CD14-positive monocyte (primary cell): Measurements from ENCODE around the gene RGN. TPM values are rescaled to one million over a fixed set of nuclear protein-coding genes. Genes with fewer than 3 reads are reported as not detected.

Source experiments
- DNase-seq, 3 donors: peaks; one replicate each; pipeline ENCODE4 v3.0.0-alpha.2; 2011 to 2022
- H2AFZ ChIP-seq: 2 replicates; pipeline ENCODE4 v1.6.0; 2012; ENCODE audit warnings: mild to moderate bottlenecking, low read depth, low read length, inconsistent platforms; ENCODE audit not compliant: insufficient read depth, poor library complexity, severe bottlenecking
- H3K27ac ChIP-seq, 2 donors: 1 replicate in 1 of 2; 2 replicates in 1 of 2; pipeline ENCODE4 v1.5.1; 2012 to 2013; ENCODE audit warnings: low read length in 2 of 2, control low read depth in 1 of 2, inconsistent platforms in 1 of 2, low read depth in 1 of 2, mild to moderate bottlenecking in 1 of 2
- H3K27me3 ChIP-seq, 2 donors: one replicate each; pipeline versions ENCODE4 v1.6.0 to v1.6.1; 2011 to 2013; ENCODE audit warnings: low read length in 2 of 2; ENCODE audit not compliant: control insufficient read depth in 2 of 2, insufficient read depth in 2 of 2
- H3K36me3 ChIP-seq, 2 donors: replicated peaks in 1 of 2; 1 replicate in 1 of 2; 2 replicates in 1 of 2; pipeline versions ENCODE4 v1.5.1 to v1.6.1; 2012 to 2013; ENCODE audit warnings: low read length in 2 of 2, control low read depth in 1 of 2, inconsistent platforms in 1 of 2, mild to moderate bottlenecking in 1 of 2; ENCODE audit not compliant: insufficient read depth in 2 of 2, control insufficient read depth in 1 of 2
- H3K4me1 ChIP-seq, 2 donors: 1 replicate in 1 of 2; 2 replicates in 1 of 2; pipeline versions ENCODE4 v1.5.1 to v1.6.1; 2012 to 2013; ENCODE audit warnings: low read length in 2 of 2, control low read depth in 1 of 2, inconsistent platforms in 1 of 2, mild to moderate bottlenecking in 1 of 2, moderate library complexity in 1 of 2; ENCODE audit not compliant: insufficient read depth in 2 of 2, control insufficient read depth in 1 of 2
- H3K4me2 ChIP-seq: replicated peaks from 2 replicates; pipeline ENCODE3; 2012; ENCODE audit warnings: low read length, moderate library complexity, mild to moderate bottlenecking; ENCODE audit not compliant: poor library complexity, severe bottlenecking; ENCODE audit errors: extremely low read depth
- H3K4me3 ChIP-seq, 3 experiments: fragments of 200-600 bp in 1 of 3; sonication (generic) in 1 of 3; replicated peaks in 1 of 3; 1 replicate in 2 of 3; 2 replicates in 1 of 3; pipeline ENCODE4 v1.5.1; 2011 to 2013; ENCODE audit warnings: low read length in 3 of 3, mild to moderate bottlenecking in 3 of 3, control low read depth in 2 of 3, low read depth in 2 of 3, inconsistent platforms in 1 of 3, moderate library complexity in 1 of 3
- H3K79me2 ChIP-seq: 2 replicates; pipeline ENCODE4 v1.6.0; 2012; ENCODE audit warnings: mild to moderate bottlenecking, control low read depth, inconsistent platforms, low read length, moderate library complexity; ENCODE audit not compliant: insufficient read depth
- H3K9ac ChIP-seq: 2 replicates; pipeline ENCODE4 v1.6.0; 2017; ENCODE audit warnings: low read length, mild to moderate bottlenecking; ENCODE audit not compliant: insufficient read depth, poor library complexity, severe bottlenecking
- H3K9me3 ChIP-seq, 2 donors: replicated peaks in 1 of 2; 1 replicate in 1 of 2; 2 replicates in 1 of 2; pipeline versions ENCODE4 v1.5.1 to v1.6.1; 2012 to 2013; ENCODE audit warnings: low read length in 2 of 2, control low read depth in 1 of 2; ENCODE audit not compliant: control insufficient read depth in 1 of 2, insufficient read depth in 1 of 2
- H4K20me1 ChIP-seq: 2 replicates; pipeline ENCODE4 v1.6.0; 2012; ENCODE audit warnings: mild to moderate bottlenecking, low read length, control low read depth, moderate library complexity; ENCODE audit not compliant: insufficient read depth
- H3K27ac Mint-ChIP-seq, 7 donors: one replicate each; pipeline ENCODE4 v1.8.0; 2020; ENCODE audit warnings: mild to moderate bottlenecking in 7 of 7, mixed read lengths in 7 of 7, moderate library complexity in 6 of 7, inconsistent platforms in 2 of 7
- H3K27me3 Mint-ChIP-seq, 3 donors: one replicate each; pipeline ENCODE4 v1.8.0; 2021 to 2022; ENCODE audit warnings: low read depth in 3 of 3, mild to moderate bottlenecking in 3 of 3, mixed read lengths in 3 of 3, moderate library complexity in 3 of 3, inconsistent platforms in 1 of 3
- H3K36me3 Mint-ChIP-seq, 2 donors: one replicate each; pipeline ENCODE4 v1.8.0; 2020; ENCODE audit warnings: mixed read lengths in 2 of 2, inconsistent platforms in 1 of 2, mild to moderate bottlenecking in 1 of 2
- H3K4me1 Mint-ChIP-seq: one replicate; pipeline ENCODE4 v1.8.0; 2020; ENCODE audit warnings: mild to moderate bottlenecking, mixed read lengths
- H3K4me3 Mint-ChIP-seq, 2 donors: one replicate each; pipeline ENCODE4 v1.8.0; 2020; ENCODE audit warnings: mild to moderate bottlenecking in 2 of 2, mixed read lengths in 2 of 2, moderate library complexity in 1 of 2
- H3K9me3 Mint-ChIP-seq, 7 donors: one replicate each; pipeline ENCODE4 v1.8.0; 2020 to 2022; ENCODE audit warnings: mixed read lengths in 7 of 7, mild to moderate bottlenecking in 6 of 7, moderate library complexity in 6 of 7, inconsistent platforms in 2 of 7
- WGBS: methylation state at CpG from one replicate; pipeline ENCODE4 v1.1.5; 2013; ENCODE audit warnings: missing lambda C conversion rate; ENCODE audit not compliant: insufficient coverage; 5-methylcytosine and 5-hydroxymethylcytosine counted together
- intact Hi-C, 2 donors: fragments of 100-400 bp; cut with micrococcal nuclease; formaldehyde crosslinking; loops; one replicate each; pipeline versions ENCODE4 v1.15.0 to v1.15.1; 2023
- polyA plus RNA-seq, 3 donors: library from polyadenylated mRNA; depleted of rRNA in 1 of 3; unstranded in 2 of 3; stranded (reverse) in 1 of 3; fragments of 300-500 nt in 2 of 3; fragments of >200 nt in 1 of 3; fragmentation: Illumina TruSeq in 2 of 3; gene quantifications; 1 replicate in 2 of 3; 2 replicates in 1 of 3; pipeline ENCODE4 v1.2.3, GENCODE V29; 2012 to 2021
- TF ChIP-seq, protein P1 (sequence below): fragments of 200-600 bp; IDR thresholded peaks from one replicate; pipeline ENCODE4 v1.8.0; 2022; ENCODE audit warnings: antibody characterized with exemption, mild to moderate bottlenecking

RGN gene
- polyA plus RNA-seq, 3 donors = not detected

DNA sequence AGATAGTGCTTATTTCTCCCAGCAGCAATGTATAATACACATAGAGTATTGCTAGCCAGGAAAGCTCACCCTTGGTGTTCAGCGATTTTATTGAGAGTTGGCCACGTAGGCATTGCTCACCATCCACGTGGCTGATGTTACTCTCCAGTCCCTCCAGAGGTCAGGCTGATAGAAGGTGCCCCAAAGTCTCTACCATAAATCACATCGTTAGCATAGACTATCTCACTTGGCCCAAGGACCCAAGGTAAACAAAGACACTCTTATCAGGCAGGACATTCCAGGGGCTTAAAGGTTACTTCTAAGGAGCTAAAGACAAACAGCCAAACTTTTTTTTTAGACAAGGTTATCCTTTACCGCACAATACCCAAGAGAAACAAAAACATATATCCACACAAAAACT lies 30.3 kb upstream of the RGN start:
- peaks cover 0 to 5% of the 10 kb centered on the region in 2 donors for H3K27me3 ChIP-seq
- WGBS = 80% methylated on average over 1 of the region's 5 CpGs
- TF ChIP-seq, protein P1, sequence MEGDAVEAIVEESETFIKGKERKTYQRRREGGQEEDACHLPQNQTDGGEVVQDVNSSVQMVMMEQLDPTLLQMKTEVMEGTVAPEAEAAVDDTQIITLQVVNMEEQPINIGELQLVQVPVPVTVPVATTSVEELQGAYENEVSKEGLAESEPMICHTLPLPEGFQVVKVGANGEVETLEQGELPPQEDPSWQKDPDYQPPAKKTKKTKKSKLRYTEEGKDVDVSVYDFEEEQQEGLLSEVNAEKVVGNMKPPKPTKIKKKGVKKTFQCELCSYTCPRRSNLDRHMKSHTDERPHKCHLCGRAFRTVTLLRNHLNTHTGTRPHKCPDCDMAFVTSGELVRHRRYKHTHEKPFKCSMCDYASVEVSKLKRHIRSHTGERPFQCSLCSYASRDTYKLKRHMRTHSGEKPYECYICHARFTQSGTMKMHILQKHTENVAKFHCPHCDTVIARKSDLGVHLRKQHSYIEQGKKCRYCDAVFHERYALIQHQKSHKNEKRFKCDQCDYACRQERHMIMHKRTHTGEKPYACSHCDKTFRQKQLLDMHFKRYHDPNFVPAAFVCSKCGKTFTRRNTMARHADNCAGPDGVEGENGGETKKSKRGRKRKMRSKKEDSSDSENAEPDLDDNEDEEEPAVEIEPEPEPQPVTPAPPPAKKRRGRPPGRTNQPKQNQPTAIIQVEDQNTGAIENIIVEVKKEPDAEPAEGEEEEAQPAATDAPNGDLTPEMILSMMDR = no peak
- H3K9me3 ChIP-seq = peaks cover 0 to 2% of the 10 kb centered on the region in 2 donors
- Mint-ChIP-seq H3K36me3 (no peaks in the 10 kb centered on the region), H3K4me1 (no peaks in the 10 kb centered on the region), H3K4me3 (no peak overlapping the region), H3K27me3 (peaks cover 0 to 8% (median 1%) of the 10 kb centered on the region in 3 donors), H3K9me3 (peaks cover 2 to 14% (median 6%) of the 10 kb centered on the region in 7 donors), H3K27ac (no peak overlapping the region)
- no peak overlapping the region for H3K4me3 ChIP-seq
- no peak overlapping the region for H3K9ac ChIP-seq
- no peak overlapping the region for H3K4me2 ChIP-seq
- no peaks in the 10 kb centered on the region for H3K4me1 ChIP-seq
- H3K79me2 ChIP-seq = no peaks in the 10 kb centered on the region
- H3K27ac ChIP-seq = no peak overlapping the region
- no peak overlapping the region for H2AFZ ChIP-seq
- no peaks in the 10 kb centered on the region for H4K20me1 ChIP-seq
- intact Hi-C loops = no loop called here
- H3K36me3 ChIP-seq = no peaks in the 10 kb centered on the region
- DNase-seq = no peak

DNA sequence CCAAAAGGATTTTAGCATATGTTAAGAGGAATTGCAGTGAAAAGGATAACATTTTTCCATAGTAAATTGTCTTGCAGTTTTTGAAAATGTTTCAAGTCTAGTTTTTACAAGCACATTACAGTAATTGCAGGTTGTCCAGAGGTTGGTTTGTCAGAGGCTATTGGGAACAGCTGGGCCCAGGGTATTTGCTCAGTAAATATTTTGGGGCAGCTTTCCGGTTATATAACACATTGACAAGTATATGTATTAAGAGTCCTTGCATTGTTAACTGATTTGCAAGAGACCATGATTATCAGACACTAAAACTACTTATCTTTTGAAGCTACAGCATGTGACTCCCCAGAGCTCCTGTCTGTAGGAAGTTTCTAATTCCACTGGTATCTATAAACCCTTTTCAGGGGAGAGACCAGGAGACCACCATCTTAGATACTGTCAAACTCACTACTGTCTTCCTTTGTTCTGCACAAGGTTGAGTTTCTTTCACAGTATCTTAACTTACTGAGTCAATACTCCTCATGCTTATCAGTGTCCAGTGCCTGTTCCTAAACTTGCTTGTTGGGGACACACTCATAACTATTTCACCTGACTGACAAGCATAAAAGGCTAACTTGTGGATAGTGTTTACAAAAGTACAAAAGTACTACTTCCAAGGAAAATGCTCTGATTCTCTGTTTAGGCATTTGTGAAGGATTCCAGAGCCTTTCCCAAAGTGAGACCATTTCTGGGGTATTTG lies 18.9 kb upstream of the RGN start:
- no peak overlapping the region for H3K27ac Mint-ChIP-seq
- H3K27me3 ChIP-seq = peaks cover 0 to 26% of the 10 kb centered on the region in 2 donors
- no peaks in the 10 kb centered on the region for H3K79me2 ChIP-seq
- no peaks in the 10 kb centered on the region for H3K4me1 ChIP-seq
- H3K36me3 ChIP-seq = no peaks in the 10 kb centered on the region
- no peak for DNase-seq
- WGBS = no CpG with 5 or more reads among the region's 1 CpG
- no peaks in the 10 kb centered on the region for H3K9me3 Mint-ChIP-seq
- TF ChIP-seq, protein P1 = no peak
- no peaks in the 10 kb centered on the region for H3K9me3 ChIP-seq
- intact Hi-C loops = no loop called here
- H3K4me1 Mint-ChIP-seq = no peaks in the 10 kb centered on the region
- no peak overlapping the region for H3K4me3 Mint-ChIP-seq
- no peak overlapping the region for H3K9ac ChIP-seq
- H3K27ac ChIP-seq = no peak overlapping the region
- H3K4me2 ChIP-seq = no peak overlapping the region
- no peak overlapping the region for H3K4me3 ChIP-seq
- no peaks in the 10 kb centered on the region for H3K36me3 Mint-ChIP-seq
- no peak overlapping the region for H2AFZ ChIP-seq
- H3K27me3 Mint-ChIP-seq = peaks cover 0 to 16% (median 0%) of the 10 kb centered on the region in 3 donors
- H4K20me1 ChIP-seq = no peaks in the 10 kb centered on the region
